DMS153 treated with DMSO at 0.1 percent for 48 hours (cell line): ENCODE data around the gene VSIG4.

Experiments used
- DNase-seq: peaks from one replicate; lab custom pipeline; 2025; ENCODE audit not compliant: unreplicated experiment; lab: John Stamatoyannopoulos, UW

VSIG4 gene

GRCh38 chrX:66009231-66009845 is 30.5 kb downstream of the VSIG4 start:
- DNase-seq: no peak

- DNase-seq: no peak
Observed at GRCh38 chrX:66008328-66008970, 31.4 kb downstream of the VSIG4 start.

- no peak for DNase-seq
Observed at GRCh38 chrX:66007851-66008250, 32.0 kb downstream of the VSIG4 start.

- no peak for DNase-seq
Observed at GRCh38 chrX:66005830-66006449, 33.9 kb downstream of the VSIG4 start.

GRCh38 chrX:66004928-66005829 is 34.7 kb downstream of the VSIG4 start:
- no peak for DNase-seq

GRCh38 chrX:66002824-66003680 is 36.8 kb downstream of the VSIG4 start:
- DNase-seq: no peak

GRCh38 chrX:66001596-66001995 is 38.3 kb downstream of the VSIG4 start:
- no peak for DNase-seq

- DNase-seq: no peak
Observed at GRCh38 chrX:66000628-66001272, 39.1 kb downstream of the VSIG4 start.

- no peak for DNase-seq
Observed at GRCh38 chrX:66000178-66000577, 39.7 kb downstream of the VSIG4 start.

- DNase-seq: no peak
Observed at GRCh38 chrX:65999563-66000148, 40.2 kb downstream of the VSIG4 start.

GRCh38 chrX:65999029-65999562 is 40.8 kb downstream of the VSIG4 start:
- no peak for DNase-seq

- DNase-seq: no peak
Observed at GRCh38 chrX:65997978-65998717, 41.7 kb downstream of the VSIG4 start.

GRCh38 chrX:65994519-65995506 is 45.1 kb downstream of the VSIG4 start:
- no peak for DNase-seq

- no peak for DNase-seq
Observed at GRCh38 chrX:65993915-65994460, 45.9 kb downstream of the VSIG4 start.

- DNase-seq: no peak
Observed at GRCh38 chrX:65993332-65993731, 46.5 kb downstream of the VSIG4 start.

GRCh38 chrX:65990702-65991101 is 49.2 kb downstream of the VSIG4 start:
- no peak for DNase-seq

- DNase-seq: no peak
Observed at GRCh38 chrX:65987811-65988210, 52.1 kb downstream of the VSIG4 start.
